Cortex of kidney (tissue), 1 donor: Measurements from ENCODE around the gene RASGRF1.

ENCODE experiments used
- DNase-seq: peaks from one replicate; lab custom pipeline; 2025; lab: John Stamatoyannopoulos, UW

RASGRF1 gene

DNA sequence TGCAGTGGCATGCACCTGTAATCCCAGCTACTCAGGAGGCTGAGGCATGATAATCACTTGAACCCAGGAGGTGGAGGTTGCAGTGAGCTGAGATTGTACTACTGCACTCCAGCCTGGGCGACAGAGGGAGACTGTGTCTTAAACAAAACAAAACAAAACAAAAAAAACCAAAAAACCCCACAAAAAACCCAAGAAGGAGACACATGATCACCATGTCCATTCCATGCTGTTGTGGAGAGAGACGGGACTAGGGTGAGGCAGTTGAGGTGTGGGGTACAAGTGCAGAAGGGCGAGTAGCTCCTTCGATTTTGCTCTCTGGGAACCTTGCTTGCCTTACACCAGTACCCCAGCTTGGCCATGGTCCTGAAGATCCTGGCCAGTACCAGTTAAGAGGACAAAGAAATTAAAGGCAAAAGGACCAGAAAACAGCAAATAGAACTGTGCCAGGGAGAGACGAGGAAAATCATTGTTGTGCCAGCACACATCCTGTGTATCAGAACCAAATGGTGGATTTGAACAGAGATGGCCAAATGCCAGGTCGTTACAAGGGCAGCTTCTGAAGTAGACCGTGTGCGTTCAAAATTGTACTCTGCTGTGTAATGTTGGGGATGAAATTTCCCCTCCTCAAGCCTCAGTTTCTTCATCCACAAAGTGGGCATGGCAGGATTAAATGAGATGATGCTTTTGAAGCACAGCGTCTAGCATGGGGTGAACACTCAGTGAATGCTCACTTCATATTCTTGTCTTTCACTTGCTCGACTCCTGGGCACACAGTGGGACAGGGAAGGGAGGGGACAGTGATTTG is 102.8 kb downstream of the RASGRF1 start:
- DNase-seq: no peak

- DNase-seq: no peak
Measured at GRCh38 chr15:78985859-78986475, 104.6 kb downstream of the RASGRF1 start.

DNA sequence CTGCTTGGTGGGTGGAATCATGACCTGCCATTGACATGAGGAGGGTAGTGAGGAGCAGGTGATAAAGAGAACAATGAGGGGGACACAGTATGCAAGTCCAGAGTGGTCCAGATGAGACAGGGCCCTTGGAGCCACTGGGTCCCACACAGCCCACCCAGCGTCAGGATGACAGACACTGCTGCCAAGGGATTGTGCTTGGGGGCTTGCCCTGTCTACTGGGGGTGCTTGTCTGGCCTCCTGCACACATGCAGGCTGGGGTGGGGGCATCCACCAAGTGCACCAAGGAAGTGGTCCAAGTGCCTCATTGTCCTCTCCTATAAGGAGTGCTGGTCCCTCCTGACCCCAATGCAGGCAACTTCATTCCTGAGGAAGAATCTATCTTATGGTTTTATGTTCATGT is 106.5 kb downstream of the RASGRF1 start:
- no peak for DNase-seq

DNA sequence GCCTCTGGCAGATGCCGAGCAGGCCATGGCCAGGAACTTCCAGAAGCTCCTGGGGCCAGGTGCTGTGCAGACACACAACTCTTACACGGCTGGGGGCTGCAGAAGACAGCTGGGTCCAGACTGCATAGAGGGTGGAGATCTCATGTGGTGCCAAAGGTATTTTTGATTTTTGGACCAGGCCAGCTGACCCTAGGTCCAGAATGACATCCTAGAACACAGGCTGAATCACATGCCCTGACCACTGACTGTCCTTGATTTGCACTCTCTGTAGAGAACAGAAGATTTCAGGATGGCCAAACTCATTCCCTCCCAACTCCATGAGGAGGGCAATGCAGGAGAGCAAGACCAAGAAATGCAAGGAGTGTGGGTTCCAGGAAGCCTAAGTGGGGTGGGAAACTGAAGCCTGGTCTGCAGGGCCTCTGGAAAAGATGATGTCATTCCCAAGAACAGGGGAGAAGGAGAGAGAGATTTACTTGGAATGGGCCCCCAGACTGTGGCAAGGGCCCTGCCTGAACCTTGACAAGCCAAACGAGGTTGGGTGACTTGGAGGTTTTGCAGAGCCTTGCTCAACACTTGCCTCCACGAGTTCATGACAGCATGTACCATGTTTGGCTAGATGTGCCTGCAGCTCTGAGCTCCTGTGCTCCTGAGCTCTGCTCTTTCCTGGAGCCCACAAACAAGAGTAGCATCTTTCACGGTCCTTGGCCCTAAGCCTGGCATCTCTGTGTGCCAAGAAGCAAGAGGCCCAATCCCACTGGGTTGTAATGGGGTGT is 107.2 kb downstream of the RASGRF1 start:
- DNase-seq: no peak

DNA sequence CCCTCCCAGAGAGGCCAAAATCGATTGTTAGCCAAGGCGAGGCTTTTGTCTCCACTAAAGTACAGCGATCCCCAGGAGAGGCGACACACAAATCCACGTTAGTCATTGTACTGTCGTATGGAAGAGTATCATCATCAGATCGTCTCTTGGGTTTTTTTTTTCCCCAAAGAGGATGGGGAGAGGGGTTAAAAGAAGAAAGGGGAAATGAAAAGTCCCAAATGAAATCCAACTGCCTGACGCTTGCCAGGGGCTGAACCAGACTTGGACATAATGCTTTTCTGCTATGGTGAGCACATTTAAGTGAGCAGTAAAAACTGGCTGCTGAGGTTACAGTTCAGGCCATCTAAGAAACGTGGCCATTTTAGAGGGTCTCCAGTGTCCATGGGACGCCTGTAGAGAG is 107.8 kb downstream of the RASGRF1 start:
- no peak for DNase-seq

GRCh38 chr15:78981532-78982313 is 108.9 kb downstream of the RASGRF1 start:
- DNase-seq: no peak

GRCh38 chr15:78979456-78980320 is 110.9 kb downstream of the RASGRF1 start:
- no peak for DNase-seq

DNA sequence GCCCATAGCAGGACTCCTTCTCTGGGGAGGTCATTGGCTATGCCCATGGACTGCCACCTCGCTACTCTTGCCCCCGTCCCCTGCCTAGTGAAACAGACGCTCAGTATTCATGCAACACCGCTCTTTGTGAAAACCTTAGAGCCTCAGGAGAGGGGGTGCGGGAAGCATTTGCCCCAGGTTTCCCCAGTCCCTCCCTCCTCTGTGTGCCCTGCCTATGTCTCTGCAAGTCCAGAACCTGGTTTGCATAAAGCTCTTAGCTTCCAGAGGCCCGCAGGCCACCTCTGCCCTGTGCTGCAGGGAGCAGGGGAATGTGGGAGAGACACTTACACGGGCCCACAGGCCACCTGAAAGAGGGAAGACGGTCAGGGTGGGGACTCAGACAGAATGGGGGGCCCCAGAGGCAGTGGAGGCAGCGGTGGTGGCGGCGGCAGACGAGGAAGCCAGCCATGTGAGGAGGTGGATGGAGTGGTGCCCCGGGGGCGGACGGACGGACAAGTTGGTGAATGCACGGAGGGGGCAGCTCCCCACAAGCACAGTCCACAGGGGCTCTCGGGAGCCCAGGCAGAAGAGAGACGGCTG is 111.9 kb downstream of the RASGRF1 start:
- no peak for DNase-seq

GRCh38 chr15:78977591-78978347 is 112.8 kb downstream of the RASGRF1 start:
- no peak for DNase-seq

GRCh38 chr15:78977091-78977571 is 113.4 kb downstream of the RASGRF1 start:
- no peak for DNase-seq

GRCh38 chr15:78976691-78977090 is 113.9 kb downstream of the RASGRF1 start:
- DNase-seq: no peak

DNA sequence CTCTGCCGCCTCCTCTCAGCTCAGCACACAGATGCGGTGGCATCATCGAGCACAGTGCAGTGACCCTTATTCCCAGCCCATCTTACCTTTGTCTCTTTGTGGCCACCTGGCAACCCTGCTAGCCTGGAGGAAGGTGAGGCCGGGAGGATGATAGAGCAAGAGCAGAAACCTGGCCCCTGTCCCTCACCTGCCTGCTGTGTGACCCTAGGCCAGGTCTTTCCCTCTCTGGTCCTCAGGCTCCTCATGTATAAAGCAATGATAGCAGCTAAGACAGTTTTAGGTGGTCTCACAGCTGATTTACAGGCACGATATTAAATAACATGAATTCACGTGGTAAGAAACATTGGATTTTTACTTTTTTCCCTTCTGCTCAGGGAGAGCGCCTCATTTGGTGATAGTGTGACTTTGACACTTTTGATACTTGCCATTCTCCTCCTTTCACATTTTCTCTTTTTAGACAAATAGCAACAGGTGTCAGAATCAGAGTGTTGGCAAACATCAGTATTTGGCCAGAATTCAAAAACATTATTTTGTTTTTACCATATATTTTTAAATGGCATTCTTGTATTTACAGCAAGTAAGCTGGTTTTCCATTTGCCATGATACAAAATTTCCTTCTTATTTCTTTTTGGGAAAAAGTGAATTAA is 116.2 kb downstream of the RASGRF1 start:
- no peak for DNase-seq

DNA sequence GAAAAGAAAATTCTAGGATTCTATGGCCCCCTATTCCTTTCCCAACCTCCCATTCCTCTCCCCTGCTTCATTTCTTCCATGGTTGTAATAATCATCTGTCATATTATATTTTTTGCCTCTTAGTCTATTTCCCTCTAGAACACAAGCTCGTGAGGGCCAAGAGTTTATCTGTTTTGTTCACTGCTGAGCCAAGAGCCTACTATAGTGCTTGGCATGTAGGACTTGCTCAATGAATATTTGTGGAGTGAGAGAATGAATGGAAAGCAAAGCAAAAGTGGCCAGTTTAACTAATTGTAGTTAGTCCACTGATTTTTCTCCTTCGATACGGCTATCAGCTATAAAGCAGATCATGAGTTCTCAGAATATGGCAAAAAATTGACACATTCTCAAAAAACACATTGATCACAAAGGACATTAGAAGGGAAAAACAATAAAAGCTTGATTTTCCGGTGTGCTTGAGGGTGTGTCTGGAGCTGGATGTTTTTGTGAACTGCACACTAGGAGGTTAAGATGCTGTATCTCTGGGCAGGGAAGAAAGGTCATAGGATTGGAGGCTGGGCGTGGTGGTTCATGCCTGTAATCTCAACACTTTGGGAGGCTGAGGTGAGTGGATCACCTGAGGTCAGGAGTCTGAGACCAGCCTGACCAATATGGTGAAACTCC is 120.8 kb downstream of the RASGRF1 start:
- DNase-seq: no peak

- no peak for DNase-seq
Measured at GRCh38 chr15:78968539-78969271, 121.9 kb downstream of the RASGRF1 start.

DNA sequence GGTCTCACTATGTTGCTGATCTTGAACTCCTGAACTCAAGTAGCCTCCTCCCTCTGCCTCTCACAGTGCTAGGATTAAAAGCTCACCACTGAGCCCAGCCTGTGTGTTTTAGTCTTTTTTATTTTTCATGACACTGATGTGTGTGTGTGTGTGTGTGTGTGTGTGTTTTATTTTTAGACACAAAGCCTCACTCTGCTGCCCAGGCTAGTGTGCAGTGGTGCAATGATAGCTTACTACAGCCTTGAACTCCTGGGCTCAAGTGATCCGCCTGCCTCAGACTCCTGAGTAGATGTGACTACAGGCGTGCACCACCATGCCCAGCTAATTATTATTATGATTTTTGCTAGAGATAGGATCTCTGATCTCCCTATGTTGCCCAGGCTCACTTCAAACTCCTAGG is 122.5 kb downstream of the RASGRF1 start:
- no peak for DNase-seq

DNA sequence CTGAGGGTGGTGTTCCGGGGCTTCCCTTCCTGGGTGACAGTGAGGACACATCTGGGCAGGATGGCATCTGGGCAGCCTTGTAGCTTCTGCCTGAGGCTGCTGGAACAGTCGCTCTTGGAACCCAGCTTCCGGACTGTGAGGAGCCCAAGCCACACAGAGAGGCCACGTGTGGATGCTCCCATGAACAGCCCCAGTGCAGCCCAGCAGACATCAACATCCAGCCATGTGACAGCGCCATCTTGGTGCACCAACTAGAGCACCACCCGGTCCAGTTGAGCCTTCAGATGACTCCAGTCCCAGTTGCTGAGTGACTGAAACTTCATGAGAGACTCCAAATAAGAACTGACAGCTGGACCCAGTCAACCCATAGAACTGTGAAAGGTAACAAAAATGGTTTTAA is 130.3 kb downstream of the RASGRF1 start:
- no peak for DNase-seq

GRCh38 chr15:78959360-78959759 is 131.2 kb downstream of the RASGRF1 start:
- DNase-seq: no peak
